Fibroblast of pulmonary artery (primary cell): Measurements from ENCODE around the gene DNAH14.
A peak's percentile ranks its signal among the peaks of the same experiment; 100 is the strongest.
"Not testable (repeated sequence)": the region's sequence is repeated elsewhere in the genome, so short reads cannot be mapped to it uniquely, and the experiment has no call there.

Source experiments
- DNase-seq: peaks from one replicate; pipeline ENCODE4 v3.0.0-alpha.2; 2010; ENCODE audit warnings: low read depth
- H3K4me3 ChIP-seq: replicated peaks from 2 replicates; pipeline ENCODE4 v1.5.1; 2011; ENCODE audit warnings: low read depth, mild to moderate bottlenecking, control low read depth, low read length, moderate library complexity
- CTCF ChIP-seq: IDR thresholded peaks from 2 replicates; pipeline ENCODE4 v1.5.1; 2011; ENCODE audit warnings: mild to moderate bottlenecking, control low read depth, low read length, inconsistent platforms; ENCODE audit errors: missing control alignments

Gene DNAH14

GRCh38 chr1:224922404-224923164 lies 6.9 kb upstream of the DNAH14 start:
- peak; percentile 81 for TF ChIP-seq CTCF
- no peak overlapping the region for H3K4me3 ChIP-seq
- peak; percentile 58 for DNase-seq

GRCh38 chr1:224923726-224924125 lies 5.7 kb upstream of the DNAH14 start:
- DNase-seq = no peak
- TF ChIP-seq CTCF = no peak
- H3K4me3 ChIP-seq = no peak overlapping the region

GRCh38 chr1:224927631-224928030 lies 1.8 kb upstream of the DNAH14 start:
- H3K4me3 ChIP-seq = not testable (repeated sequence)

GRCh38 chr1:224928906-224929305 lies 569 bp upstream of the DNAH14 start:
- no peak for DNase-seq
- peak overlapping the region; percentile 52 for H3K4me3 ChIP-seq
- TF ChIP-seq CTCF = no peak

More at GRCh38 chr1:224927631-224928030, 1.8 kb upstream of the DNAH14 start:
- DNase-seq = not testable (repeated sequence)

- no peak overlapping the region for H3K4me3 ChIP-seq
- DNase-seq = no peak
- TF ChIP-seq CTCF = no peak
These were observed 2.1 kb downstream of the DNAH14 start for GRCh38 chr1:224931605-224932004.

- no peak for TF ChIP-seq CTCF
These were observed 3.3 kb downstream of the DNAH14 start for GRCh38 chr1:224932607-224933249.

GRCh38 chr1:224933584-224933983 lies 4.1 kb downstream of the DNAH14 start:
- no peak for DNase-seq
- TF ChIP-seq CTCF = no peak
- no peak overlapping the region for H3K4me3 ChIP-seq

More at GRCh38 chr1:224932607-224933249, 3.3 kb downstream of the DNAH14 start:
- no peak overlapping the region for H3K4me3 ChIP-seq
- DNase-seq = no peak
